Activated T-helper 1 cell treated with anti-CD3 and anti-CD28 coated beads, Interleukin-2, amount 50 U/mL, for 16 hours (primary cell): ENCODE data around the gene CCNA1.

Experiments
- DNase-seq, 2 donors: peaks; one replicate each; pipeline ENCODE4 v3.0.0-alpha.2; 2020; ENCODE audit warnings: low read depth in 1 of 2, low spot score in 1 of 2

The CCNA1 gene

GRCh38 chr13:36432106-36432544 lies at the start of gene CCNA1:
Gene CCNA1 (plus strand): TSS chr13:36432495. CDS start chr13:36433057, 562 bp downstream.
- DNase-seq: no peak

GRCh38 chr13:36385489-36385888 lies 46.8 kb upstream of the CCNA1 start:
- DNase-seq: no peak

DNA sequence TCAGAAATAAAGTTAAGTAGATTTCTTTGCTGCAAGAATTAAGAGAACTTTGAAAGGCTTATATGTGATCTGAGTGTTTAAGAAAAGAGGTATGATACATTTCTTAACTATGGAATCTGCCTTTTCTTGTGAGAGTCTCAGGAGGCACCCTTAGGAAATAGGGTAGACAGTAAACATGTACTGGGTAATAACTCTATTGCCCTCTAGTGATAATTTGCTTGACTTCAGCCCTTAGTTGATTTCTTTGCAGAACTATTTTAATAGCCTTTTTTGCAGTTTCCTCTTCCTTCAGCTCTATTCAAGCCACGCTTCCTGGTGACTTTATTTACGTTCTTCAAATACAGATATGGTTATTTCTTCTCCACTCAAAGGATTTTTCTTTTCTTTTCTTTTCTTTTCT lies 37.0 kb upstream of the CCNA1 start:
- no peak for DNase-seq

GRCh38 chr13:36405151-36405550 lies 27.1 kb upstream of the CCNA1 start:
- DNase-seq: no peak

GRCh38 chr13:36412736-36413135 lies 19.6 kb upstream of the CCNA1 start:
- no peak for DNase-seq

DNA sequence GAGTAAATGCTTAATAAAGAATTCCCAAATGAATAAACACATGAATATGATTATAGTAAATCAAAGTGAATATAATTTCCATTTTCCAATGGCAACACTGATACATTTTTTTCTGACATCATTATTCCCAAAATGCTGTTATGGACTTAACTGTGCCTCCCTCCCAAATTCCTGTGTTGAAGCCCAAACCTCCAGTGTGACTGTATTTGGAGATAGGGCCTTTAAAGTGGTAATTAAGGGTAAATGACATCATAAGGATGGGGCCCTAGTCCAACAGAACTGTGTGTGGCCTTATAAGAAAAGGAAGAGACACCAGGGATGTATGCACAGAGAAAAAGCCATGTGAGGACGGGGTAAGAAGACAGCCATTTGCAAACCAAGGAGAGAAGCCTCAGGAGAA lies 19.1 kb upstream of the CCNA1 start:
- no peak for DNase-seq

DNA sequence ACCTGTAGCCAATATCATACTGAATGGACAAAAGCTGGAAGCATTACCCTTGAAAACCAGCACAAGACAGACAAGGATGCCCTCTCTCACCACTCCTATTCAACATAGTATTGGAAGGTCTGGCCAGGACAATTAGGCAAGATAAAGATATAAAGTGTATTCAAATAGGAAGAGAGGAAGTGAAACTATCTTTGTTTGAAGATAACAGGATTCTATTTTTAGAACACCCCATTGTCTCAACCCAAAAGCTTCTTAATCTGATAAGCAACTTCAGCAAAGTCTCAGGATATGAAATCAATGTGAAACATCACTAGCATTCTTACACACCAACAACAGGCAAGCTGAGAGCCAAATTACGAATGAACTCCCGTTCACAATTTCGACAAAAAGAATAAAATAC lies 17.8 kb upstream of the CCNA1 start:
- no peak for DNase-seq

GRCh38 chr13:36417331-36417730 lies 15.0 kb upstream of the CCNA1 start:
- no peak for DNase-seq

- DNase-seq: no peak
Observed at GRCh38 chr13:36418022-36418805, 14.1 kb upstream of the CCNA1 start.

GRCh38 chr13:36420437-36420891 lies 11.8 kb upstream of the CCNA1 start:
- no peak for DNase-seq

GRCh38 chr13:36421447-36421846 lies 10.8 kb upstream of the CCNA1 start:
- no peak for DNase-seq

DNA sequence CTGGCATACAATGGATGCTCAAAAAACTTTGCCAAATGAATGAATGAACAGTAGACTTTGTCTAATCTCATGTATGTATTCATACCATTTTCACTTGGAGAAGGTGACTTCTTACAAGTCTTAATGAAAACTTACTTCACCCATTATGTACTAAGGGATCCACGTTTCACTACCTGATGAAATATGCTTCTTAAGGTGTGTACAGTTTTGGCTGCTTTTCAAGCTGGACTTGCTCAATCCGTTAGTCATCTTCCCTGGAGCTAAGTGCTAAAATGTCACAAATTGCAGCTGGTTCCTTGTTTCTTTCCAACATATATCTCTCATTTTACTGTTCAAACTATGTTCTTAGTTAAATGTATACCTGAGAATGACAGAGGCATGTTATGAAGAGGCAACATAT lies 4.2 kb upstream of the CCNA1 start:
- no peak for DNase-seq

DNA sequence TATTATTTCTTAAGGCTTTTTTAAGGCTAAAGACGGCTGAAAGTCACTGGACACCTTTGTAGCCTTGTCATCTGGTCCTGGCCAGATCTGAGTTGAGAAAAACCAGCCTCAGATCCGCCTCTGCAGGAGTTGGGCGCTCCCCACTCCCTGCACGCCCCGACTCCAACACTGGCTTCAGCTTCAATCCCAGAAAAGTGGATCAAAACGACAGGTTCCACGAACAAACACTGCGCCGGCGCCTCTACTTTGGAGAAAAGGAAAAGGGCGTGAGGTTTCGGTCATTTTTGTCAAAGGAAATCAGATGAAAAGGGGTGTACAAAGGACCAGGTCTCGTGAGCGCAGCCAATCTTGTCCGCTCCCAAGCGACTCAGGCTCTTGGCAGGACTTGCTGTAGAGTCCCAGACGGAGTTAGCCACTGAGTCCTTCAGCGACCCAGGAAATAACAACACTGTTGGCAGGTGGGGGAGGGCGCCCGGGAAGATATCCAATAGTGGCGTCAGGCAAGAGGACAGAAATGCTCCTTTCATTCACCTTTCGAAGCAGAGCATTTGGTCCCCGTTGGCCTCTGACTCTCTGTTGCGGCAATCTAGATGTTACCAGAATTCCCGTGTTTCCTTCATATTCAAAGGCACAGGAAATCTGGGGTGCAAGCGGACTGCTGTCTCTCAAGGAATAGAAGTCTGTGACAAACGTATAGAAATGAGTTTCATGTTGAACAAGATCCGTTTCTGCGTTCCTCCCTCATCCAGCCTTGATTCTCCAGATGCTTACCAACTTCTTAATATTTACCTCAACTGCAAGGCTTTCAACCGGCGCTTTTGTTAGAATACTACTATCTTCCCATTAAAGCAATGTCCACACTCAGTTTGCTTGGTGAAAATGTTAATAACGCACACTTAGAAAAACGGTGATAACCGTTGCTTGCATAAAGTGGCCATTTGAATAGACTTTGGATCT lies 1.8 kb upstream of the CCNA1 start:
- DNase-seq: no peak

DNA sequence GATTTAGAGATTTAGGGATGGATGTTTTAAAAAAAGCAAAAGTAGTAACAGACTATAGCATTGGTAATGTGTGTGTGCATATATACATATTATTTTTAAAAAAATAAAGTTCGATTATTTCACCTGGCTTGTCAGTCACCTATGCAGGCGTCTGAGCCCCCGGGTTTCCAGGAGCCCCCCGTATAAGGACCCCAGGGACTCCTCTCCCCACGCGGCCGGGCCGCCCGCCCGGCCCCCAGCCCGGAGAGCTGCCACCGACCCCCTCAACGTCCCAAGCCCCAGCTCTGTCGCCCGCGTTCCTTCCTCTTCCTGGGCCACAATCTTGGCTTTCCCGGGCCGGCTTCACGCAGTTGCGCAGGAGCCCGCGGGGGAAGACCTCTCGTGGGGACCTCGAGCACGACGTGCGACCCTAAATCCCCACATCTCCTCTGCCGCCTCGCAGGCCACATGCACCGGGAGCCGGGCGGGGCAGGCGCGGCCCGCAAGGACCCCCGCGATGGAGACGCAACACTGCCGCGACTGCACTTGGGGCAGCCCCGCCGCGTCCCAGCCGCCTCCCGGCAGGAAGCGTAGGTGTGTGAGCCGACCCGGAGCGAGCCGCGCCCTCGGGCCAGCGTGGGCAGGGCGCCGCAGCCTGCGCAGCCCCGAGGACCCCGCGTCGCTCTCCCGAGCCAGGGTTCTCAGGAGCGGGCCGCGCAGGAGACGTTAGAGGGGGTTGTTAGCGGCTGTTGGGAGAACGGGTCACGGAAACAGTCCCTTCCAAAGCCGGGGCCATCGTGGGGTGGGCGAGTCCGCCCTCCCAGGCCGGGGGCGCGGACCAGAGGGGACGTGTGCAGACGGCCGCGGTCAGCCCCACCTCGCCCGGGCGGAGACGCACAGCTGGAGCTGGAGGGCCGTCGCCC lies 840 bp upstream of the CCNA1 start:
- DNase-seq: no peak

DNA sequence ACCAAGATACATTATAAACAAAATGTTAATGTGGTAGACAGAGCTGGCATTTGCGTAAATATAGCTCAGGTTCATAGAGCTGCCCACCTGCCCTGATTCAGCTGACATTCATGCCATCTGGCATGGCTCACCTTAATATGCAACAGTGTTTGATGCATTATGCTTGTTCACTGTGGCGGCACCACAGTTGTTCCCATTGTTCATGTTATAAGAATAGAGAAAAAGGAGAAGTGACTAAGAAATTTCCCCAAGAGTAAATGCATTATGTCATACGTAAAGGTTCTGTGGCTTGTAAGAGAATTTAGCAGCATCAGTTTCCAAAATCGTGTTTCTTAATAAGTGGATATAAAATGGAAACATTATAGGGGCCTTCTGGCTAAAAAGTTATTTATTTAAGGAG lies 4.5 kb downstream of the CCNA1 start:
- DNase-seq: no peak

DNA sequence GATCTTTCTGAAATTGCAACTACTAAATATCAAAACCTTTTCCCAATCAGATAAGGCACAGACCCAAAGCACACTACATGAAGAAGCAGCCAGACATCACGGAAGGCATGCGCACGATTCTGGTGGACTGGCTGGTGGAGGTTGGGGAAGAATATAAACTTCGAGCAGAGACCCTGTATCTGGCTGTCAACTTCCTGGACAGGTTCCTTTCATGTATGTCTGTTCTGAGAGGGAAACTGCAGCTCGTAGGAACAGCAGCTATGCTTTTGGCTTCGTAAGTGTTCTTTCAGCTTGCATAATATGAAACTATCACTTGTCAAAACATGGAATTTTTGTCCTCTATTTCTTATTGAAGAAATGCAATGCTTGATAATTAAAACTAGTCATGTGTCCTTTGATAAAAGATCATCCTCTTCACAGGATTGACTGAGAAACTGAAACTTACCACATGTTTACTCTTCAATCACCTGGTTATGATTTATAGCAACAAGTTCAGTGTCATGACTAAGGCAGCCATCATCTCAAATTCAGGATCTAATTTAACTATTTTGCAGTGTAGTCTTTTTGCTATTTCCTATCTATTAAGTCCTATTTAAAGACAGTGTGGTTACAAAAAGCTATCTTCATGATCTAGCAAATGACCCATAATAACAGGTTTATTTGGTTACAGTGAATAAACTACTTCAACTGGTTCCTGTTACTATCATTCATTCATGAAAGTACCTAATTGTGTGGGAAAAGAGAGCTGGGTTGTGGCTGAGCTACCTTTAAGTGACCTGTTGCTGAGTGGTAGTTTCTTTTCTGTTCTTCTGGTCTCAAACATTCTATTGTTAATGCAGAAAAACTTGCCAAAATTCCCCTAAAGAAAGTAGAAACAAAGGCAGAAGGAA lies 6.5 kb downstream of the CCNA1 start:
- no peak for DNase-seq

DNA sequence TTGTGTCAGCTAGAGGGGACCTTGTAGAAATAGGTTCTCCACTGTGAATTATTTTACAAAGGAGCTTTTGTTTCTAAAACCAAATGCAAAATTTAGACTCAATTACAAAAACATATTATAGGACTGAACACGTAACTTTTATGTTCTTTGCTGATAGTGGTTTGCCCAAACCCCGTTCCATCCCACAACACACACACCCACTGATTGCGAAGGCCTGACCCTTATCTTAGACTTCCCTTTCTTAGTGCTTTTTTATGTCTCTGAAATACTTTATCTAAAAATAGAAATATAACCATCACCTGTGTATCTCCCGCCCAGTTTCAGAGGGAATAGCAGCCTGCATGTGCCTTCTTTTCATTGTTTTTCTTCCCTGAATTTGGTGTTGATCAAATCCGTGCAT lies 13.0 kb downstream of the CCNA1 start:
- DNase-seq: no peak

DNA sequence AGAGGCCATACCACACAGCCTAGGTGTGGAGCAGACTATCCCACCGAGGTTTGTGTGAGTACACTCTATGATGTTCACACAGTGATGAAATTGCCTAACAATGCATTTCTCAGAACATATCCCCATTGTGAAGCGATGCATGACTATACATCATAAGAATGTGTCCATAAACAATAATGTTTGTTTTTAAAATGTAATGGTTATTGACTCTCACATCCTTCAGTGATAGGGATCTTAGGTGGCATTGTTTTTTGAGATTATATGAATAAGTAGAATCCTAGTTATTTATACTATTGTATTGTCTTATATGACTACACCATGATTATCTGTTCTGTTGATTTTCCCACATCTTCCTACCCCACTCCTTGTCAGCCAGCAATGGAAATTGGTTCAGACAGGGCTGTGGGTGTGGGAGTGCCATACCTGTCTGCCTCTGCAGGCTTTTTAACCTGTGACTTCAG lies 13.6 kb downstream of the CCNA1 start:
- DNase-seq: no peak

- DNase-seq: no peak
Observed at GRCh38 chr13:36447501-36447900, 15.2 kb downstream of the CCNA1 start.

- DNase-seq: no peak
Observed at GRCh38 chr13:36450534-36450933, 18.2 kb downstream of the CCNA1 start.
